CD1c-positive myeloid dendritic cell (primary cell): ENCODE measurements around the gene TSSK3.

Source experiments
- DNase-seq: peaks from one replicate; pipeline ENCODE4 v3.0.0-alpha.2; 2016; ENCODE audit errors: extremely low spot score

The TSSK3 gene

DNA sequence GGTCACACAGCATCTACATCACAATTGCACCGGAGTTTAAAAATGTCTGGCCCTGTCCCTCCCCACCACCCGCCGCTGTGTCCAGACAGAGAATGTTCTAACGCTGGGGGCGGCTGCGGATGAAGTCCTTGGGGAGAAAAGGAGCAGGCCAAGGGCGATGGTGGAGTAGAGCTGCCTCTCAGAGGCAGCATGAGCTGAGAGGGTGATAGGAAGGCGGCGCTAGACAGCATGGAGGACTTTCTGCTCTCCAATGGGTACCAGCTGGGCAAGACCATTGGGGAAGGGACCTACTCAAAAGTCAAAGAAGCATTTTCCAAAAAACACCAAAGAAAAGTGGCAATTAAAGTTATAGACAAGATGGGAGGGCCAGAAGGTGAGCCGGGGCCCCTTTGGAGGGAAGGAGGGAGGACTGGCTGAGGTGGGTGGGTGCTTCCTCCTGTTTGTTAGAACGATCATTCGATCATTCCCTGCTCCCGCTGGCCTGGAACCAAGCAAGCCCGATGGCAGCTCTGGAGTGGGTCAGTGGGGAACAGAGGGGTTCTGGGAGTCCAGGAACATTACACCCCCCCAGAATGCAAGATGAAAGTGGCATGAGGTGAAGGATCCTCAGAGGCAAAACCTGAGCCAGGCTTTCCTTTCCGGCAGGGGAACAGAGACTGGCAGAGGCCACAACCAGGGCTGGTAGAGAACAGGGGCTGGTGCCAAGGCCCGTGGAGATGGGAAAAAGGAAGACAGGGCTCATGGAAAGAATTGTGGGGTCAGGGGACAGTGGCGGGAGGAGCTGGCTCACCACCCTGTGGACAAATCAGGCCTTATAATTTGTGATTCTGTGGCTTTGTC, at the start of gene TSSK3, which contains the start of gene FAM229A:
Gene TSSK3, plus strand, starts transcription at position 66 of the 840 bp plus-strand sequence. Its CDS starts 163 bp downstream, at position 229.
Gene FAM229A, minus strand, starts transcription at position 12 of the 840 bp plus-strand sequence. CDS start 394 bp downstream, outside the sequence.
- no peak for DNase-seq

- DNase-seq = no peak
Measured at GRCh38 chr1:32316903-32317277, 45.4 kb upstream of the TSSK3 start.

GRCh38 chr1:32318127-32318869, 44.0 kb upstream of the TSSK3 start:
- DNase-seq = no peak

DNA sequence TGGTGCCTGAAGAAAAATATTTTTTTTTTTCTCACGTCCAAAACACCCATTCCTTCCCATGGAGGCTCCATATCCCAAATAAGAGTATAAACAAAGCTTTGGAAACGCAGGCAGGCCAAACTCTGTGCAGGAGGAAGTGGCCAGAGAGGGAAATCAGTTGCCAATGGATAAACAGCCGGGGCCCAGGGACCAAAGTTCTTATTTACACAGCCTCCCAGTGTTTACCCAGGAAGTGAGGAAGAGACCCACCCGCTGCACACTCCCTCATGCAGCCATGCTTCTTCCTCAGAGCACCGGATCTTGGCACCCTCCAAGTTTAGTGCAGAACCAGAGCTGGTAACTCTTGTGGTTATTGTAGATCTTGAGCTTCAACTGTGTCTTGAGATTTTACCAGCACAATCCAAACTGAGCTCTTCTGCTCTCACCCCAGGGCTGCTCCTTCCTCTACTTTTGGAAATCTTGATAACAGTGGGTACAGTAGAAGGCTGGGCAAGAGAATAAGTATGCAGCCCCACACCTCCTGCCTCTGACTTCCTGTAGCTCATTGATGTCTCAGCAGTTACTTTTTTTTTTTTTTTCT, 40.5 kb upstream of the TSSK3 start:
- DNase-seq = no peak

- DNase-seq = no peak
Measured at GRCh38 chr1:32327204-32327603, 35.1 kb upstream of the TSSK3 start.

GRCh38 chr1:32329931-32330466, 32.3 kb upstream of the TSSK3 start:
- no peak for DNase-seq

DNA sequence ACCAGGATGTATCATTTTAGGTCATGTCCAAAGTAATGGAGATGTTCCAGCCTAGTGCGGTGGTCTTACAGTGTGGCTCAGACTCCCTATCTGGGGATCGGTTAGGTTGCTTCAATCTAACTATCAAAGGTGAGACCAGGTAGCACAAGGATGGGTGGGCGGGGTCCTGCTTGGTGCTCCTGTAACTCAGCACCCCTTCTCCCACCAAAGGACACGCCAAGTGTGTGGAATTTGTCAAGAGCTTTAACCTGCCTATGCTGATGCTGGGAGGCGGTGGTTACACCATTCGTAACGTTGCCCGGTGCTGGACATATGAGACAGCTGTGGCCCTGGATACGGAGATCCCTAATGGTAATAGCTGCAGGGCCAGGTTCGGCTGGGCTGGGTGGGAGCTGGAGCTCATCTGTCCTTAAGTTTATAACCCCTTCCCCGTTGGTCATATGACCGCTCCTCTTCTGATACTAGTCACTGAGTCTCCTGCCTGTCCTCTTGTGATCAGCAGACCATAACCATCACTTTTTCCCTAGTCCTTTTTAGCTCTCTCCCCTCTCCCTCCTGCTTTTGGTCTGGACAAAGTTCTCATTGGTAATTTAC, 31.7 kb upstream of the TSSK3 start:
- DNase-seq = no peak

DNA sequence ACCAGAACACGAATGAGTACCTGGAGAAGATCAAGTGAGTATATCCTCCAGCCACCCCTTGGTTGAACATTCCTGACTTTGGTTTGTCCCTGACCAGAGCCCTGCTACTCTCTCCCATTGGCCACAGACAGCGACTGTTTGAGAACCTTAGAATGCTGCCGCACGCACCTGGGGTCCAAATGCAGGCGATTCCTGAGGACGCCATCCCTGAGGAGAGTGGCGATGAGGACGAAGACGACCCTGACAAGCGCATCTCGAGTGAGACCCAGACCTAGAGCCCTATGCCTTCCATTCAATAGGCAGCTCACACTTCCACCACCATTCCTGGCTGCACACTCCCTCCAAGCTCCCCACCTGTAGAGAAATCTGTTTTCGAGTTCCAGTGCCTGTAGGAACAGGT, 30.8 kb upstream of the TSSK3 start:
- no peak for DNase-seq

GRCh38 chr1:32332290-32333079, 29.9 kb upstream of the TSSK3 start:
- DNase-seq = no peak

DNA sequence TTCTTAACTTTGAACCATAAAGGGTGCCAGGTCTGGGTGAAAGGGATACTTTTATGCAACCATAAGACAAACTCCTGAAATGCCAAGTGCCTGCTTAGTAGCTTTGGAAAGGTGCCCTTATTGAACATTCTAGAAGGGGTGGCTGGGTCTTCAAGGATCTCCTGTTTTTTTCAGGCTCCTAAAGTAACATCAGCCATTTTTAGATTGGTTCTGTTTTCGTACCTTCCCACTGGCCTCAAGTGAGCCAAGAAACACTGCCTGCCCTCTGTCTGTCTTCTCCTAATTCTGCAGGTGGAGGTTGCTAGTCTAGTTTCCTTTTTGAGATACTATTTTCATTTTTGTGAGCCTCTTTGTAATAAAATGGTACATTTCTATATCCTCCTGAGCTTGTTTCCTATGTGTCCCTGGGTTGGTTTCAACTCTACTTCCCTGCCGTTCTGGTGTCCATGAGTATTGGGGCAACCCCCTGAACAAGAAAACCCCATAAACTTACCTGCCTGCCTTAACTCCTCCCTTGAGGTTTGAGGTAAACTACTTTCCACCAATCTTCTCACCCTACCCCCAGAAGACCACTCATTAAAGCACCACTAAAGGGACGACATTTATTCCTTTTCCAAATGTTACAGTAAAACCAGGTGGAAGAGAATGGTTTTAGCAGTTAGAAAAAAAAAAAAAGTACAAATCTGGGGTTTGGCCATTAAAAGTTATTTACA, 28.9 kb upstream of the TSSK3 start:
- DNase-seq = no peak

DNA sequence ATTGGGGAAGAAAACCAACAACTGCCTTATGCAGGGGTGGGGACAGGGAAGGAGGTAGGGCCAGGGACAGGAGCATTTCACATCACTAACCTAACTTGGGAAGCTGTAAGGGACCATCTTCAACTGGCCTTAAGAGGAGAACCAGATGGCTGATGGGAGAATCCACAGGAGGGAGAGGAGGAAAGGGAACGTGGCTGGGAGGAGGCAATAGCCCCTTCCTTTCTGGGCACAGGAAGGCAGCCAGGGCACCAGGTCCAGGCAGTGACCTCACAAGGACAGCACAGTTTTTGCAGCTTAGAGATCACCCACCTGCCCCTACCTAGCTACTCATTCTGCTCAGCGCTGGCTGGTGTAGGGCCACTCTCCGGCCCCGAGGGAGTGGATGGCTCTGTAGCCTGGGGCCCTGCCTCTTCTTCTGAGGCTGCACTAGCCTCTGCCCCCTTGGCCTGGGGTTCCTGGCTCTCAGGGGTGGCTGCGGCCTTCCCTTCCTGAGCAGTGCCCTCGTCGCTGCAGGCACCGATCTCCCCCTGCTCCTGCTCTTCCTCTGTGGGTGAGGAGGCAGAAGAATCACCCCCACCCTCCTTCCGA, 28.0 kb upstream of the TSSK3 start:
- DNase-seq = no peak

DNA sequence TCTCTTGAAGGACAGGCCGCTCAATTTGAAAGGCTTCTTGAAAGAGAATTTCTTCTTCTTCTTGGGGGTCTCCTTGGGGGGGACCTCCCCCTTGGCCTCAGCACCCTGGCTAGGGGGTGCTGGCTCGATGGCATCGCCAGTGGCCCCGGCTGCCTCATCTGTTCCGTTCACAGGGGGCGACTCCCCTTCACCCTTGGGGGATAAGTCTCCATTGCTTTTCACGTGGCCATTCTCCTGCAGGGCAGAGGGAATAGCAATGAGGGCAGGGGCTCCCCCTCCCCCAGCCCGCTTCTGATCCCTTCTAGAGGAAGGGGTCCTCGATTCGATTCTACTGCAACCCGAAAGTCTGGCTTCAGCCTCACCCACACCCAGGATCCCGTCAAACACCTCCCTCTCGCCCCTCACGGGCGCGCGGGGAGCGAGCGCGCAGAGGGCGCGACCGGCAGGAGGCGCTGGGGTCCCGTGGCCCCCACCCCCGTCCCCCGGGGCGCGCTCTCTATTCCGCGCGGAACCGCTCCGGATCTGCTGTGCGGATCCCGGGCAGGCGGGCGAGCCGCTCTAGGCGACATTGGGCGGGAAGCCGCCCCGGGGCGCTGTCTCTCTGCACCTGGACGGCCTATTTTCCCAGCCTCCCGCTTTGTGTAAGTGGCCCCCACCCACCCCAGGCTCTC, 27.3 kb upstream of the TSSK3 start:
- DNase-seq = peak; percentile 74

DNA sequence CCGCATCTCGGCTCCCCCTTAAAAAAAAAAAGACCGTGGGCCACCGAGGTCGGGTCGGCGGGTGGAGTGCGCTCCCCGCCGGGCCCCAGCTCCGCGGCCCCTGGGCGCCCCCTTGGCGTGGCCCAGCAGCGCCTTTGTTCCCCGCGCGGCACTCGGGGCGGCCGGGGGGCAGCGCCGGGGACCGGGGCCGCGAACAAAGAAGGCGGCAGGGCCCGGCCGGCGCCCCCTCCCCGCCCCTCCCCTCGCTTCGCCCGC, 26.9 kb upstream of the TSSK3 start:
- DNase-seq = no peak

GRCh38 chr1:32335790-32336590, 26.3 kb upstream of the TSSK3 start, which contains the start of gene MARCKSL1:
Gene MARCKSL1, minus strand, starts transcription at chr1:32336233. Its CDS starts 200 bp downstream, at chr1:32336033.
- DNase-seq = peak; percentile 80

GRCh38 chr1:32336591-32336932, 25.8 kb upstream of the TSSK3 start:
- no peak for DNase-seq

GRCh38 chr1:32336963-32337675, 25.2 kb upstream of the TSSK3 start:
- DNase-seq = peak; percentile 95

DNA sequence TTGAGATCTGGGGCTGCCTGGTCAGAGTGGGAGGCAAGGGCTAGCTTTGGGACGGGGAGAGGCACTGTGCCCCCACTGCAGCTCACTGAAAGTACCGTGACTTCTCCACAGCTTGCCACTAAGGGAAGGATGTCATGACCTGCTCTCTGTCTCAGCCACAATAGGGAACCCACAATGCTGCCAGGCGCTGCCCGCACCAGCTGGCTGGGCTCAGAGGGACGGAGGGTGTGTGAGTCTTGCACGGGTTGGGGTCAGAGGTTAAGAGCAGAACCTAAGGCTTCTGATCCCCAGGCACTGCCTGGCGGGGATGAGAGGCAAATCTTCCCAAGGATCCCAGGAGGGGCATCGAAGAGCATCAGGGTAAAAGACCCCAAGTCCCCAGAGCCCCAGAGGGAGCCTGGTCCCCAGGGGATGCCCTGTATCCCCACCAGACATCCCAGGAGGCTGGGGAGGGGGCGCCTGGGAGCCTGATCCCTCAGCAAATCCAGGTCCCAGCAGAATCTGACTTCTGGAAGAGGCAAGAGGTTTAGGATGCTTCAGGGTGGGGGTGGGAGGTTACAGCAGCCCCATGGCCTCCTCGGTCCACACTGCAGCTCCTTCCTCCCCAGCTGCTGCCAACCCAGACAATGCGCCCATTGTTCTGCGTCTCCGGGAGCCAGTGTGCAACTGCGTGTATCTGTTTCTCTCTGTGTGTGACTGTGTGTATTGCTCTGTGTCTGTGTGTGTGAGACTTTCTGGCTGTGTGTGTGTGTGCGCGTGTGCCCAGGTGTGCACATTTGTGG, 24.3 kb upstream of the TSSK3 start:
- peak; percentile 88 for DNase-seq
